K562 (cell line): ENCODE results near the gene TBXA2R. TPM values are rescaled to one million over a fixed set of nuclear protein-coding genes. Genes with fewer than 3 reads are reported as not detected.

ENCODE experiments used
- CBFB ChIP-seq: sonication (generic); formaldehyde crosslinking; IDR thresholded peaks from 2 replicates; pipeline ENCODE4 v1.4.0; 2020; ENCODE audit warnings: mild to moderate bottlenecking, missing genetic modification reagents
- FIP1L1 ChIP-seq: fragments of 200-400 bp; formaldehyde crosslinking; IDR thresholded peaks from 2 replicates; pipeline ENCODE4 v1.6.1; 2018; ENCODE audit warnings: mild to moderate bottlenecking, low read depth, low read length; ENCODE audit not compliant: poor library complexity, severe bottlenecking
- HEY1 ChIP-seq: fragments of 250-450 bp; sonication (Bioruptor Pico); IDR thresholded peaks from 2 replicates; pipeline ENCODE4 v1.5.0; 2020; ENCODE audit warnings: mild to moderate bottlenecking, moderate library complexity, borderline replicate concordance
- HIVEP1 ChIP-seq: fragments of 250-450 bp; sonication (Bioruptor Pico); IDR thresholded peaks from 2 replicates; pipeline ENCODE4 v1.4.0; 2020; ENCODE audit warnings: mild to moderate bottlenecking
- HNRNPL ChIP-seq: fragments of 200-400 bp; formaldehyde crosslinking; IDR thresholded peaks from 2 replicates; pipeline ENCODE4 v1.6.1; 2017; ENCODE audit warnings: low read depth, mild to moderate bottlenecking, low read length
- HSF4 ChIP-seq: fragments of 250-450 bp; sonication (Bioruptor Pico); IDR thresholded peaks from 2 replicates; pipeline ENCODE4 v2.1.2; 2022; ENCODE audit warnings: mild to moderate bottlenecking, moderate library complexity, borderline replicate concordance
- RBM17 ChIP-seq: fragments of 200-400 bp; formaldehyde crosslinking; IDR thresholded peaks from 2 replicates; pipeline ENCODE4 v1.6.1; 2017; ENCODE audit warnings: low read depth, mild to moderate bottlenecking, low read length, borderline replicate concordance
- STAG1 ChIP-seq: sonication (generic); formaldehyde crosslinking; IDR thresholded peaks from 2 replicates; pipeline ENCODE4 v1.5.0; 2020; ENCODE audit warnings: missing genetic modification reagents, borderline replicate concordance
- TCF3 ChIP-seq: sonication (generic); formaldehyde crosslinking; IDR thresholded peaks from 2 replicates; pipeline ENCODE4 v1.4.0; 2020; ENCODE audit warnings: mild to moderate bottlenecking, missing genetic modification reagents
- polyA plus RNA-seq, 8 experiments: library from polyadenylated mRNA; depleted of rRNA in 4 of 8; stranded (reverse) in 5 of 8; unstranded in 3 of 8; fragments of >200 nt; fragmentation: Nextera tagmentation in 2 of 8; fragmentation: Illumina TruSeq in 1 of 8; extraction: Ambion mirVana in 2 of 8; extraction: Trizol in 1 of 8; gene quantifications; 2 replicates each; pipeline versions ENCODE4 v1.2.1 to v1.2.3, GENCODE V29; 2011 to 2014; ENCODE audit warnings: inconsistent platforms in 1 of 8, missing spikeins in 1 of 8
- total RNA-seq, 7 experiments: library from RNA; depleted of rRNA in 6 of 7; stranded (reverse); fragments of >200 nt in 6 of 7; fragmentation: Illumina TruSeq in 2 of 7; extraction: Trizol in 2 of 7; gene quantifications; 2 replicates each; pipeline versions ENCODE4 v1.2.1 to v1.2.3, GENCODE V29; 2011 to 2021; ENCODE audit warnings: low replicate concordance in 1 of 7
- TF ChIP-seq, protein P1 (sequence below): fragments of 150-350 bp; IDR thresholded peaks from 2 replicates; pipeline ENCODE4 v1.6.1; 2014; ENCODE audit warnings: low read depth, mild to moderate bottlenecking, low read length, borderline replicate concordance
- TF ChIP-seq, protein P2 (sequence below): fragments of 450-650 bp; formaldehyde crosslinking; IDR thresholded peaks from 2 replicates; pipeline ENCODE4 v1.4.0; 2020; ENCODE audit warnings: mild to moderate bottlenecking
- TF ChIP-seq, protein P3 (sequence below), 3 experiments: fragments of 200-800 bp in 1 of 3; sonication (Bioruptor generic) in 1 of 3; sonication (generic) in 1 of 3; formaldehyde crosslinking in 1 of 3; IDR thresholded peaks; 2 replicates each; pipeline versions ENCODE4 v1.6.1 to v1.8.0; 2016 to 2022; ENCODE audit warnings: mild to moderate bottlenecking in 2 of 3, missing compliant biosample characterization in 2 of 3, missing genetic modification characterization in 2 of 3, missing genetic modification reagents in 1 of 3
- TF ChIP-seq, protein P4 (sequence below): fragments of 250-450 bp; sonication (Bioruptor Pico); IDR thresholded peaks from 2 replicates; pipeline ENCODE4 v1.4.0; 2020; ENCODE audit warnings: borderline replicate concordance
- TF ChIP-seq, protein P5 (sequence below): sonication (generic); formaldehyde crosslinking; IDR thresholded peaks from 2 replicates; pipeline ENCODE4 v1.8.0; 2022; ENCODE audit warnings: missing genetic modification reagents, mild to moderate bottlenecking, borderline replicate concordance

Gene TBXA2R
- total and polyA plus RNA-seq, 9 of the 15 experiments (the other 6 are each of a cell fraction or from before 2014, with no cell fraction given) = 1.5 to 24.0 (median 2.8) TPM

DNA sequence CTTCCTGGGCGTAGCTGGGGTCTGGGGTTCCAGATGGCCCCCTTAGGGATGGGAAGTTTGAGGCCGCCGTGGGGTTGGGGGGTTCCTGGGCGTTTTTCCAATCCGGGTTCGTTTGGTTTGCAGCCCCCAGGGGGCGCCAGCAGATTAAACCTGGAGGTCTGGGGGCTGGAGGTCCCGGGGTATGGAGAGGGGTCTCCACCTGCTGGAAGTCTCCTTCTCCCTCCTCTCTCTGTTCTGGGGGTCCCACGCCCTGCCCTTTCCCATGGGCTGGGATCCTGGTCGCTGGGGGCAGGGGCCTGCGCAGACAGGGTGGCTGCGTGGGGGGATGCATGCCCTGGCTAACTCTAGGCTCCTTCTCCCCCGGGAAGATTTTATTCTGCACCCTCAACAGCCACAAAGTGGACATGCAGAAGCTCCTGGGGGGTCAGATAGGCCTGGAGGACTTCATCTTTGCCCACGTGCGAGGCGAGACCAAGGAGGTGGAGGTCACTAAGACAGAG, 20.5 kb downstream of the TBXA2R start (continued):
- no peak for TF ChIP-seq CBFB
- TF ChIP-seq TCF3 (CRISPR knock-in tag) = no peak
- TF ChIP-seq, protein P1, sequence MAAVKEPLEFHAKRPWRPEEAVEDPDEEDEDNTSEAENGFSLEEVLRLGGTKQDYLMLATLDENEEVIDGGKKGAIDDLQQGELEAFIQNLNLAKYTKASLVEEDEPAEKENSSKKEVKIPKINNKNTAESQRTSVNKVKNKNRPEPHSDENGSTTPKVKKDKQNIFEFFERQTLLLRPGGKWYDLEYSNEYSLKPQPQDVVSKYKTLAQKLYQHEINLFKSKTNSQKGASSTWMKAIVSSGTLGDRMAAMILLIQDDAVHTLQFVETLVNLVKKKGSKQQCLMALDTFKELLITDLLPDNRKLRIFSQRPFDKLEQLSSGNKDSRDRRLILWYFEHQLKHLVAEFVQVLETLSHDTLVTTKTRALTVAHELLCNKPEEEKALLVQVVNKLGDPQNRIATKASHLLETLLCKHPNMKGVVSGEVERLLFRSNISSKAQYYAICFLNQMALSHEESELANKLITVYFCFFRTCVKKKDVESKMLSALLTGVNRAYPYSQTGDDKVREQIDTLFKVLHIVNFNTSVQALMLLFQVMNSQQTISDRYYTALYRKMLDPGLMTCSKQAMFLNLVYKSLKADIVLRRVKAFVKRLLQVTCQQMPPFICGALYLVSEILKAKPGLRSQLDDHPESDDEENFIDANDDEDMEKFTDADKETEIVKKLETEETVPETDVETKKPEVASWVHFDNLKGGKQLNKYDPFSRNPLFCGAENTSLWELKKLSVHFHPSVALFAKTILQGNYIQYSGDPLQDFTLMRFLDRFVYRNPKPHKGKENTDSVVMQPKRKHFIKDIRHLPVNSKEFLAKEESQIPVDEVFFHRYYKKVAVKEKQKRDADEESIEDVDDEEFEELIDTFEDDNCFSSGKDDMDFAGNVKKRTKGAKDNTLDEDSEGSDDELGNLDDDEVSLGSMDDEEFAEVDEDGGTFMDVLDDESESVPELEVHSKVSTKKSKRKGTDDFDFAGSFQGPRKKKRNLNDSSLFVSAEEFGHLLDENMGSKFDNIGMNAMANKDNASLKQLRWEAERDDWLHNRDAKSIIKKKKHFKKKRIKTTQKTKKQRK = no peak
- no peak for TF ChIP-seq FIP1L1
- TF ChIP-seq HIVEP1 (CRISPR knock-in tag) = no peak
- TF ChIP-seq HNRNPL = no peak
- TF ChIP-seq HEY1 = no peak
- no peak for TF ChIP-seq STAG1
- TF ChIP-seq, protein P2, sequence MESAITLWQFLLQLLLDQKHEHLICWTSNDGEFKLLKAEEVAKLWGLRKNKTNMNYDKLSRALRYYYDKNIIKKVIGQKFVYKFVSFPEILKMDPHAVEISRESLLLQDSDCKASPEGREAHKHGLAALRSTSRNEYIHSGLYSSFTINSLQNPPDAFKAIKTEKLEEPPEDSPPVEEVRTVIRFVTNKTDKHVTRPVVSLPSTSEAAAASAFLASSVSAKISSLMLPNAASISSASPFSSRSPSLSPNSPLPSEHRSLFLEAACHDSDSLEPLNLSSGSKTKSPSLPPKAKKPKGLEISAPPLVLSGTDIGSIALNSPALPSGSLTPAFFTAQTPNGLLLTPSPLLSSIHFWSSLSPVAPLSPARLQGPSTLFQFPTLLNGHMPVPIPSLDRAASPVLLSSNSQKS = no peak
- no peak for TF ChIP-seq HSF4
- TF ChIP-seq, protein P3, sequence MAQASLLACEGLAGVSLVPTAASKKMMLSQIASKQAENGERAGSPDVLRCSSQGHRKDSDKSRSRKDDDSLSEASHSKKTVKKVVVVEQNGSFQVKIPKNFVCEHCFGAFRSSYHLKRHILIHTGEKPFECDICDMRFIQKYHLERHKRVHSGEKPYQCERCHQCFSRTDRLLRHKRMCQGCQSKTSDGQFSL (CRISPR knock-in tag; IDR thresholded peaks at IDR 0.05) = no peak
- TF ChIP-seq, protein P3 (tag; IDR thresholded peaks at IDR 0.05) = peak in 1 of 2 experiments; percentile 45; a peak in 1 of 4 replicates
- TF ChIP-seq, protein P4, sequence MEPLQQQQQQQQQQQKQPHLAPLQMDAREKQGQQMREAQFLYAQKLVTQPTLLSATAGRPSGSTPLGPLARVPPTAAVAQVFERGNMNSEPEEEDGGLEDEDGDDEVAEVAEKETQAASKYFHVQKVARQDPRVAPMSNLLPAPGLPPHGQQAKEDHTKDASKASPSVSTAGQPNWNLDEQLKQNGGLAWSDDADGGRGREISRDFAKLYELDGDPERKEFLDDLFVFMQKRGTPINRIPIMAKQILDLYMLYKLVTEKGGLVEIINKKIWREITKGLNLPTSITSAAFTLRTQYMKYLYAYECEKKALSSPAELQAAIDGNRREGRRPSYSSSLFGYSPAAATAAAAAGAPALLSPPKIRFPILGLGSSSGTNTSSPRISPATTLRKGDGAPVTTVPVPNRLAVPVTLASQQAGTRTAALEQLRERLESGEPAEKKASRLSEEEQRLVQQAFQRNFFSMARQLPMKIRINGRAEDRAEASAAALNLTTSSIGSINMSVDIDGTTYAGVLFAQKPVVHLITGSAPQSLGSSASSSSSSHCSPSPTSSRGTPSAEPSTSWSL (CRISPR knock-in tag) = no peak
- TF ChIP-seq, protein P5, sequence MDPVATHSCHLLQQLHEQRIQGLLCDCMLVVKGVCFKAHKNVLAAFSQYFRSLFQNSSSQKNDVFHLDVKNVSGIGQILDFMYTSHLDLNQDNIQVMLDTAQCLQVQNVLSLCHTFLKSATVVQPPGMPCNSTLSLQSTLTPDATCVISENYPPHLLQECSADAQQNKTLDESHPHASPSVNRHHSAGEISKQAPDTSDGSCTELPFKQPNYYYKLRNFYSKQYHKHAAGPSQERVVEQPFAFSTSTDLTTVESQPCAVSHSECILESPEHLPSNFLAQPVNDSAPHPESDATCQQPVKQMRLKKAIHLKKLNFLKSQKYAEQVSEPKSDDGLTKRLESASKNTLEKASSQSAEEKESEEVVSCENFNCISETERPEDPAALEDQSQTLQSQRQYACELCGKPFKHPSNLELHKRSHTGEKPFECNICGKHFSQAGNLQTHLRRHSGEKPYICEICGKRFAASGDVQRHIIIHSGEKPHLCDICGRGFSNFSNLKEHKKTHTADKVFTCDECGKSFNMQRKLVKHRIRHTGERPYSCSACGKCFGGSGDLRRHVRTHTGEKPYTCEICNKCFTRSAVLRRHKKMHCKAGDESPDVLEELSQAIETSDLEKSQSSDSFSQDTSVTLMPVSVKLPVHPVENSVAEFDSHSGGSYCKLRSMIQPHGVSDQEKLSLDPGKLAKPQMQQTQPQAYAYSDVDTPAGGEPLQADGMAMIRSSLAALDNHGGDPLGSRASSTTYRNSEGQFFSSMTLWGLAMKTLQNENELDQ = no peak
- no peak for TF ChIP-seq RBM17
